ENCODE data around the gene WASF2. TPM values are rescaled to one million over a fixed set of nuclear protein-coding genes. Genes with fewer than 3 reads are reported as not detected.
A peak's percentile ranks its signal among the peaks of the same experiment; 100 is the strongest.

WASF2 gene
- polyA plus RNA-seq, 1 donor from 2014 or later: 2.5 TPM

DNA sequence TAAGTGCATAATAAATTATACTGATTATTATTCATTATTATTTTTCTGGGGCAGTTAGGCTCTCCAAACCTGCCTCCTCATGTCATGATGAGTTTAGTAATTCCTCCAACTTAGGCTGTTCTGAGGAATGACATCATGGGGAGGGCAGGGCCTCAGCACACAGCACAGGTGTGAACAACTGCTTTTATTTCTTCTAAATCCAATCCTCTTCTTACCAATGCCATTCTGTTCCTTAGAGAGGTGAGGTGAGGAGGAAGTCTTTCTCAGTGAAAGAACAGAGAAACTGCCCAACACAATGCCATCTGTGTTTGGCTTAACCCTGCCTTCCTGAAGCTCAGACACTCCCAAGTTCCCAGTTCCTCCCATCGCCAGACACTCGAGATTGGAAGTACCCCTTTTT is 45.4 kb upstream of the WASF2 start:
- Histone ChIP-seq H3K9ac (ENCODE audit: low read length) (peak overlapping the region; percentile 50), H3K9me2 (ENCODE audit: insufficient read depth, low read length) (no peaks in the 10 kb centered on the region), H3K27ac (ENCODE audit: low read length) (no peak overlapping the region), H3K4me3 (ENCODE audit: low read length) (no peak overlapping the region), H3K79me2 (replicated peaks; ENCODE audit: insufficient read depth, low read length) (no peaks in the 10 kb centered on the region), H4K20me1 (ENCODE audit: insufficient read depth) (no peaks in the 10 kb centered on the region), H3K36me3 (ENCODE audit: insufficient read depth, low read length) (no peaks in the 10 kb centered on the region), H3F3A (ENCODE audit: insufficient read depth, low read length, poor library complexity, severe bottlenecking) (no peaks in the 10 kb centered on the region), H3K4me2 (ENCODE audit: low read length) (no peak overlapping the region), H3K27me3 (ENCODE audit: insufficient read depth, low read depth, low read length) (no peaks in the 10 kb centered on the region), H3K9me3 (ENCODE audit: low read length) (no peaks in the 10 kb centered on the region), H2AFZ (ENCODE audit: low read depth, low read length) (no peak overlapping the region)
- TF ChIP-seq EP300 (conservative IDR thresholded peaks at IDR 0.05; ENCODE audit: poor library complexity, severe bottlenecking) (no peak), EZH2 (IDR thresholded peaks at IDR 0.05; ENCODE audit: borderline replicate concordance, insufficient read depth, low read length, poor library complexity, severe bottlenecking) (no peak), SMC3 (conservative IDR thresholded peaks at IDR 0.05; ENCODE audit: poor library complexity) (no peak), TAF1 (IDR thresholded peaks at IDR 0.05; ENCODE audit: low read depth) (no peak), MXI1 (conservative IDR thresholded peaks at IDR 0.05; ENCODE audit: poor library complexity, severe bottlenecking) (no peak), POLR2AphosphoS5 (IDR thresholded peaks at IDR 0.05) (no peak), RAD21 (conservative IDR thresholded peaks at IDR 0.05) (no peak)
- TF ChIP-seq, protein P1, sequence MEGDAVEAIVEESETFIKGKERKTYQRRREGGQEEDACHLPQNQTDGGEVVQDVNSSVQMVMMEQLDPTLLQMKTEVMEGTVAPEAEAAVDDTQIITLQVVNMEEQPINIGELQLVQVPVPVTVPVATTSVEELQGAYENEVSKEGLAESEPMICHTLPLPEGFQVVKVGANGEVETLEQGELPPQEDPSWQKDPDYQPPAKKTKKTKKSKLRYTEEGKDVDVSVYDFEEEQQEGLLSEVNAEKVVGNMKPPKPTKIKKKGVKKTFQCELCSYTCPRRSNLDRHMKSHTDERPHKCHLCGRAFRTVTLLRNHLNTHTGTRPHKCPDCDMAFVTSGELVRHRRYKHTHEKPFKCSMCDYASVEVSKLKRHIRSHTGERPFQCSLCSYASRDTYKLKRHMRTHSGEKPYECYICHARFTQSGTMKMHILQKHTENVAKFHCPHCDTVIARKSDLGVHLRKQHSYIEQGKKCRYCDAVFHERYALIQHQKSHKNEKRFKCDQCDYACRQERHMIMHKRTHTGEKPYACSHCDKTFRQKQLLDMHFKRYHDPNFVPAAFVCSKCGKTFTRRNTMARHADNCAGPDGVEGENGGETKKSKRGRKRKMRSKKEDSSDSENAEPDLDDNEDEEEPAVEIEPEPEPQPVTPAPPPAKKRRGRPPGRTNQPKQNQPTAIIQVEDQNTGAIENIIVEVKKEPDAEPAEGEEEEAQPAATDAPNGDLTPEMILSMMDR (IDR thresholded peaks at IDR 0.05; ENCODE audit: poor library complexity, severe bottlenecking): no peak
- TF ChIP-seq, protein P2, sequence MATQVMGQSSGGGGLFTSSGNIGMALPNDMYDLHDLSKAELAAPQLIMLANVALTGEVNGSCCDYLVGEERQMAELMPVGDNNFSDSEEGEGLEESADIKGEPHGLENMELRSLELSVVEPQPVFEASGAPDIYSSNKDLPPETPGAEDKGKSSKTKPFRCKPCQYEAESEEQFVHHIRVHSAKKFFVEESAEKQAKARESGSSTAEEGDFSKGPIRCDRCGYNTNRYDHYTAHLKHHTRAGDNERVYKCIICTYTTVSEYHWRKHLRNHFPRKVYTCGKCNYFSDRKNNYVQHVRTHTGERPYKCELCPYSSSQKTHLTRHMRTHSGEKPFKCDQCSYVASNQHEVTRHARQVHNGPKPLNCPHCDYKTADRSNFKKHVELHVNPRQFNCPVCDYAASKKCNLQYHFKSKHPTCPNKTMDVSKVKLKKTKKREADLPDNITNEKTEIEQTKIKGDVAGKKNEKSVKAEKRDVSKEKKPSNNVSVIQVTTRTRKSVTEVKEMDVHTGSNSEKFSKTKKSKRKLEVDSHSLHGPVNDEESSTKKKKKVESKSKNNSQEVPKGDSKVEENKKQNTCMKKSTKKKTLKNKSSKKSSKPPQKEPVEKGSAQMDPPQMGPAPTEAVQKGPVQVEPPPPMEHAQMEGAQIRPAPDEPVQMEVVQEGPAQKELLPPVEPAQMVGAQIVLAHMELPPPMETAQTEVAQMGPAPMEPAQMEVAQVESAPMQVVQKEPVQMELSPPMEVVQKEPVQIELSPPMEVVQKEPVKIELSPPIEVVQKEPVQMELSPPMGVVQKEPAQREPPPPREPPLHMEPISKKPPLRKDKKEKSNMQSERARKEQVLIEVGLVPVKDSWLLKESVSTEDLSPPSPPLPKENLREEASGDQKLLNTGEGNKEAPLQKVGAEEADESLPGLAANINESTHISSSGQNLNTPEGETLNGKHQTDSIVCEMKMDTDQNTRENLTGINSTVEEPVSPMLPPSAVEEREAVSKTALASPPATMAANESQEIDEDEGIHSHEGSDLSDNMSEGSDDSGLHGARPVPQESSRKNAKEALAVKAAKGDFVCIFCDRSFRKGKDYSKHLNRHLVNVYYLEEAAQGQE (IDR thresholded peaks at IDR 0.05; ENCODE audit: borderline replicate concordance): no peak

DNA sequence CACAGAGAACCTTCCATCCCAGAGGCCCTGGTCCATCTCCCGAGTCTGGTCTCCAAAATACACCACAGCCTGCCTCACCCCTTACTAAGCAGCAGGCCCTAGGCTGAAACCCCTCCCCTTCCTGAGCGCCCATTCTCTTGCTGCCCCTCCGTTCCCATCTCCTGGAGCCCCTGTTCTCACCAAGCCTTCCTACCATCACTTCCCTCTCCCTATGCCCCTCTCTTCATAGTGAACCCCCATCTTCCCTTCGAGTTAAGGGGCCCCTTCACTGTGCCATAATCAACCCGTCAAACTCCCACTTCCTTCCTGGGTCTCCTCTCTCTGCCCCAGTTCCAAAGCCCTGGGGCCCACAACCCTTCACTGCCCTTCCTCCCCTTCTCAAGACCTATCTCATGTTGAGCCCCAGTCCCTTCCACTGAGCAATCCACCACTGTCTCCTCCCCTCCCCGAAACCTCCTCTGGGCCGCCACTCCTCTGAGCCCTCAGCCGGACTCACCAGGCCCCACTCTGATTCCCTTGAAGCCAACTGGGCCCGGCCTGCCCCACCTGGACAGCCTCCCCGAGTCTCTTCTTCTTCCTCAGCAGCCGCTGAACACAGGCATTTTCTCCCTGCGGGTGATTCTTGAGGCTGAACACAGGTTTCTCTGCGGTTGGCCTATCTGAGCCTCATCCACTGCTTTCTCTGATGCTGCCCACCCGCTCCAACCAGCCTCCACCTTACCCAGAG is 42.2 kb upstream of the WASF2 start:
- Histone ChIP-seq H3K4me3 (ENCODE audit: low read length) (no peak overlapping the region), H3F3A (ENCODE audit: insufficient read depth, low read length, poor library complexity, severe bottlenecking) (peaks cover 4% of the 10 kb centered on the region), H3K9me3 (ENCODE audit: low read length) (no peaks in the 10 kb centered on the region), H3K4me2 (ENCODE audit: low read length) (no peak overlapping the region), H3K9me2 (ENCODE audit: insufficient read depth, low read length) (no peaks in the 10 kb centered on the region), H3K27ac (ENCODE audit: low read length) (no peak overlapping the region), H3K36me3 (ENCODE audit: insufficient read depth, low read length) (no peaks in the 10 kb centered on the region), H3K27me3 (ENCODE audit: insufficient read depth, low read depth, low read length) (no peaks in the 10 kb centered on the region), H3K79me2 (replicated peaks; ENCODE audit: insufficient read depth, low read length) (no peaks in the 10 kb centered on the region), H3K9ac (ENCODE audit: low read length) (no peak overlapping the region), H2AFZ (ENCODE audit: low read depth, low read length) (no peak overlapping the region), H4K20me1 (ENCODE audit: insufficient read depth) (no peaks in the 10 kb centered on the region)
- TF ChIP-seq RAD21 (conservative IDR thresholded peaks at IDR 0.05) (no peak), POLR2AphosphoS5 (IDR thresholded peaks at IDR 0.05) (no peak), EZH2 (IDR thresholded peaks at IDR 0.05; ENCODE audit: borderline replicate concordance, insufficient read depth, low read length, poor library complexity, severe bottlenecking) (no peak), TAF1 (IDR thresholded peaks at IDR 0.05; ENCODE audit: low read depth) (no peak), SMC3 (conservative IDR thresholded peaks at IDR 0.05; ENCODE audit: poor library complexity) (no peak), MXI1 (conservative IDR thresholded peaks at IDR 0.05; ENCODE audit: poor library complexity, severe bottlenecking) (no peak), EP300 (conservative IDR thresholded peaks at IDR 0.05; ENCODE audit: poor library complexity, severe bottlenecking) (no peak)
- TF ChIP-seq, protein P2 (IDR thresholded peaks at IDR 0.05; ENCODE audit: borderline replicate concordance): no peak
- TF ChIP-seq, protein P1 (IDR thresholded peaks at IDR 0.05; ENCODE audit: poor library complexity, severe bottlenecking): no peak
